ENCODE data around the gene RNPEPL1.

GRCh38 chr2:240622060-240622411 is 53.8 kb downstream of the RNPEPL1 start:
- no peak for TF ChIP-seq CTCF (IDR thresholded peaks at IDR 0.05 in 4 of 5, conservative IDR thresholded peaks at IDR 0.05 in 1 of 5)
- no peak for TF ChIP-seq POLR2A (IDR thresholded peaks at IDR 0.05)

Measured in gastrocnemius medialis (tissue), 4 donors.